Melanocyte of skin (primary cell): ENCODE data around the gene GTF3C2. TPM values are rescaled to one million over a fixed set of nuclear protein-coding genes. Genes with fewer than 3 reads are reported as not detected.

Source experiments
- total RNA-seq, 2 donors: library from RNA; depleted of rRNA; stranded (reverse); fragments of >200 nt; gene quantifications; 2 replicates each; pipeline ENCODE4 v1.2.3, GENCODE V29; 2012

GTF3C2 gene, protein sequence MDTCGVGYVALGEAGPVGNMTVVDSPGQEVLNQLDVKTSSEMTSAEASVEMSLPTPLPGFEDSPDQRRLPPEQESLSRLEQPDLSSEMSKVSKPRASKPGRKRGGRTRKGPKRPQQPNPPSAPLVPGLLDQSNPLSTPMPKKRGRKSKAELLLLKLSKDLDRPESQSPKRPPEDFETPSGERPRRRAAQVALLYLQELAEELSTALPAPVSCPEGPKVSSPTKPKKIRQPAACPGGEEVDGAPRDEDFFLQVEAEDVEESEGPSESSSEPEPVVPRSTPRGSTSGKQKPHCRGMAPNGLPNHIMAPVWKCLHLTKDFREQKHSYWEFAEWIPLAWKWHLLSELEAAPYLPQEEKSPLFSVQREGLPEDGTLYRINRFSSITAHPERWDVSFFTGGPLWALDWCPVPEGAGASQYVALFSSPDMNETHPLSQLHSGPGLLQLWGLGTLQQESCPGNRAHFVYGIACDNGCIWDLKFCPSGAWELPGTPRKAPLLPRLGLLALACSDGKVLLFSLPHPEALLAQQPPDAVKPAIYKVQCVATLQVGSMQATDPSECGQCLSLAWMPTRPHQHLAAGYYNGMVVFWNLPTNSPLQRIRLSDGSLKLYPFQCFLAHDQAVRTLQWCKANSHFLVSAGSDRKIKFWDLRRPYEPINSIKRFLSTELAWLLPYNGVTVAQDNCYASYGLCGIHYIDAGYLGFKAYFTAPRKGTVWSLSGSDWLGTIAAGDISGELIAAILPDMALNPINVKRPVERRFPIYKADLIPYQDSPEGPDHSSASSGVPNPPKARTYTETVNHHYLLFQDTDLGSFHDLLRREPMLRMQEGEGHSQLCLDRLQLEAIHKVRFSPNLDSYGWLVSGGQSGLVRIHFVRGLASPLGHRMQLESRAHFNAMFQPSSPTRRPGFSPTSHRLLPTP
- total RNA-seq = 10 to 100 TPM; 45.1 to 57.6 TPM

DNA sequence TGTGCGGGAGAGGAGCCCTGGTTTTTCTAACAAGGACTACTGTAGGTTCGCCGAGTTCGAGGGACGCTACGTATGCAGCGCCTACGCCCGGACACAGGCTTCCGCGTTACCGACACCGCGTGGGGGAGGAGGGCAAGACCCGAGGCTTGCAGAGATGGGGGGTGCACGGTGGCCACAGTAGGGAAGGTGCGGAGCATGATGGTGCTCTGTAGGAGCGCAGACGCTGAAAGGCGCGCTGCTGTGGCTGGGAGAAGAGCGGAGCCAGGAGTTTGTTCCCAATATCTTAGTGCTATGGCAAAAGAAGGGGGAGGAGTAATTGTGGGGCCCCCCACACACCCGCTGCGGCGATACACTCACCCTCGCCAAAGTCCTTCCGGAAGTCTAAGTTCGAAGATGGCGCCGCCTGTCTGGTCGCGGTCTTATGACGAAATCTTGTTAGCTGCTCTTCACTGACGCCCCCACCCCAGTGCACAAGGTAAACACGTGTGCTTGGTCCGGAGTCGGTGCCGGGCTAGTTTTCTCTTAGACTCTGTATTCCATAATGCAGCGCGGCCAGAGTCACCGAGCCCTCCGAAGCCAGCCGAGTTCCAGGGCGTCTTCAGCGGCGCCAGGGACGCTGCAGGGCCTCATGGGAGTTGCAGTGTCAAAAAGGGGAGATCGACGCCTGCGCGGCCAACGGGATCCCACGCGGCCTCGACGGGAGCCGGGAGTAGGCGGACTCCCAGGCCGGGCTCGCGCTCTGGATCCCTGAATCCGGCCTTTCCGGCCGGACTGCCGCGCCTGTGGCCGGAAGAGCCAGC, at the start of gene GTF3C2:
Gene GTF3C2 (minus strand): TSS at position 383 of the 800 bp plus-strand sequence. CDS start 13,210 bp downstream, outside the sequence.

DNA sequence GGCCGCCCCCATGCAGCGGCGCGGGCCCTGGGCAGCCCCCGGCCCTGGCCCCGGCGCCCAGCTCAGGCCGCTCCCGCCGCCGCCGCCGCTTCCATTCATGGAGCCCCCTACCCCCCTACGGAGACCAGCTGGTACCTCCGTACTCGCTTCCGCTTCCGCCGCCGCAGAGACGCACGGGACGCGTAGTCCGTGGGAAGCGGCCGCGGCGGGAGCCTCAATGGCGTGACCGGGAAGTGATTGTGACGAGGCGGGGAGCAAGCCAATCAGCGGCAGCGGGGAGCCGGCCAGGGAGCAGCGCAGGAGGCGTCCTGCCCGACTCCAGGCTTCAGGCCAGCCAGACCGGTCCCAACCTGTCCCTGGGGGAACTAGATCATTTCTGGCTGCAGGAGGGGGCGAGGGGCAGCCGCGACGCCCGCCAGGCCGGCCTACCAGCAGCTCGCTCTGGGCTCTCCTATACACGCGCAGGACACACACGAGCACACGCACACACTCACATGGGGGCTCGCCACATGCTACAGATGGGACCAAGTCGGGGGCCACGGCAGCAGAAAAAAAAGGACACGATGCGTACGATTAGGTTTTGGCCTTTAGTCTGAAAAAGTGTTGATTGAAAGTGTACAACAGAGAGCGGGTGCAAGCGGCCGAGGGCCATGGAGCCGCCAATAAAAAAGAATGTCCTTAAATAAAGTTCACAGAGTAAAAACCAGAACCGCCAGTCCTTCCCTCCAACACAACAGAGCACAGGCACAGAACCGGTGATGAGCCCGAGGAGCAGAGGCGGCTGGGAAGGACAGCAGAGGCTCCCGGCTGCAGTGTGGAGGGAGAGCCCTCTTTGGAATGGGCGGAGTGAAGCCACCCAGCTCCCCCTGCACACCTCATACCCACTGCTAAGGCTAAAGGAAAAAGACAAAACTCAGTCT, 24.3 kb upstream of the GTF3C2 start, which contains the start of gene ZNF513:
Gene ZNF513 (minus strand): TSS at position 109 of the 920 bp plus-strand sequence. CDS start 208 bp downstream, outside the sequence.

DNA sequence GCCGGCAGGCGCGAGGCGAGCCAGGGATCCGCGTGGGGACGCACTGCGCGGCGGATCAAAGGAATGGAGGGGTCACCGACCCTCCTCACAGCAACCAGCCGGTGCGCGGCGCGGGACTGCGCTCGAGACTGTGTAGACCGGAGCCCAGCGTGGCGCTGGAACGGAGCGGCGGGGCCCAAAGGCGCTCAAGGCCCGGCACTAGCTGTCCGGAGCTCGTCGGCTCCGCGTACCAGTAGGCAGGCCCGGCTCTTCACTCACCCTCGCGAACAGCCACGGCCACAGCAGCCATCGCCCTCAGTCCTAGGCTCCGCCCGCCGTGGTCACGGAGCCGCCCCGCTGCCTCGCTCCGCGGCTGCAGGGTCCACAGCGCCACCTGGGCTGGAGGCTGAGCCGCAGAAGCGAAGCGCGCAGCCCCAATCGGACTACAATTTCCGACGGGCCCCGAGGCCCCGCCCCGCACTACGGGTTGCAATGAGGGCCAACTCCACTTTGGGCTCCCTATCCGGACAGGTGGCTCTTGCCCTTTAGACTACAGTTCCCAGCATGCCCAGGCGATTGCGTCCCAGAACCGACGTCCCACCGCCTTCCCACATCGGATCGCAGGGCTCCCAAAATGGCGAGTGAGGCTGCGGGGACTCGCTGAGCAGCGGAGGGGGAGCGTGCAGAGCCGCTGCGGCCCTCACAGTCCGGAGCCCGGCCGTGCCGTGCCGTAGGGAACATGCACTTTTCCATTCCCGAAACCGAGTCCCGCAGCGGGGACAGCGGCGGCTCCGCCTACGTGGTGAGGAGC, 13.7 kb upstream of the GTF3C2 start, which contains the start of the genes EIF2B4 and SNX17:
Gene EIF2B4 (minus strand): TSS at position 313 of the 790 bp plus-strand sequence. CDS start 24 bp downstream, at position 289.
Gene SNX17 (plus strand): TSS at position 591 of the 790 bp plus-strand sequence. CDS start 128 bp downstream, at position 719.

DNA sequence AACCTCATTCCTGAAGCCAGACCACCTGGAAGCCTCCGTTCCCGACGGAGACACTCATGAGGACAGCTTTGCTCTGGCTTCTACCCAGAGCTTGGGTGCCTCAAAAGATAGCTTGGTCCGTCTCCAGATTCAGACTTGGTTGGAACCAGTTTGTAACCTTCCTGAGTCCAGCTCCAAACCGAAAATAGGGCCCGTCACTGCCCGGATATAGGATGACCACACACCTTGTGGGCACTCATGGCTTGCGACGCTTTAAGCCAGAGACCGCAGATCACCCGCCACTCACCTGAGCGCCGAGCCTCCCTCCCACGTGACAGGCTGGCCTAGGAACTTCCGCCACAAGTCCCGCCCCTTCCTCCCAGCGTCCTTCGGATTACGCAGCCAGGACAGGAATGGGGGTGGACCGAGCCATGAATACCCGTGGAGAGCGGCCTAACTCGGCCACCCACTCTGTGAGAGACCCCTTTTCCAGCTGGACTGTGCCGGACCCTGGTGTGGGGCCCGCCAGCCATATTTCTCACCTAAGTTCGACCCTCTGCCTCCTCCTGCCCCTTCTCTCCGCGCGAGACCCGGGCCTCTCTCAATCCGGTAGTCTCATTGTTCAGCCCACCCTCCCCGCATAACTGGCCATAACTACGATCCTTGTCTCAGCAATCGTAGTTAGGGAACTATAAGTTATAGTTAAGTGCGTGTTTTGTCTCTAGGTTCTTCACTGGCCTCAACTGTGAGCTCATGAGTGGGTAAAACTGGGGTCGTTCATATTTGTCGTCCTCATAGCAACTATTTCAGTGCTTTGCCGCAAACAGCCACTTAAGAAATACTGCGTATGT, 33.6 kb downstream of the GTF3C2 start, which contains the start of gene MPV17:
Gene MPV17 (minus strand): TSS at position 332 of the 830 bp plus-strand sequence. CDS start 580 bp downstream, outside the sequence.

DNA sequence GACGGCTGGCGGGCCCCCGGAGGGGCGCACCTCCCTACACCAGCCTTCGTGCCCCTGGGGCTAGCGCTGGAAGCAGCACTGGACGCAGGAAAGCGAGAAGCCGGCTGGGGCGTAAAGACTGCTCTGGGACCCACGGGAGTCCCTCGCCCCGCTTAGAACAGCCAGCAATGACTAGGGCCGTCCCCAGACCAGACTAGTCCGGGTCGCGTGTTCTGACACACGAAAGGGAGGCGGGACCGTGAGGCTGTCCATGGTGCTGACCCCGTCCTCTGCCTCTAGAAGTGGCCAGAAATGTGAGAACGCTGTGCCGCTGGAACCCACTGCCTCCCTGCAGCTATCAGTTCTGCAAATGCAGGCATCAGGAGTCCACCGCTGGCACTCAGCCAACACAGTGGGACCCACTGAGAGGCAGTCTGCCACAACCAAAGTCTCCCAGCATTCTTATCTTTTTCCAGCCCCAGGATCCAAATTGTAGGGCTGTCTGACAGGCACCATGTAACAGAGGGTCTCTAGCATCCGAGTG, 48.1 kb downstream of the GTF3C2 start, which contains the start of gene UCN:
Gene UCN (minus strand): TSS at position 87 of the 523 bp plus-strand sequence. CDS start 550 bp downstream, outside the sequence.

DNA sequence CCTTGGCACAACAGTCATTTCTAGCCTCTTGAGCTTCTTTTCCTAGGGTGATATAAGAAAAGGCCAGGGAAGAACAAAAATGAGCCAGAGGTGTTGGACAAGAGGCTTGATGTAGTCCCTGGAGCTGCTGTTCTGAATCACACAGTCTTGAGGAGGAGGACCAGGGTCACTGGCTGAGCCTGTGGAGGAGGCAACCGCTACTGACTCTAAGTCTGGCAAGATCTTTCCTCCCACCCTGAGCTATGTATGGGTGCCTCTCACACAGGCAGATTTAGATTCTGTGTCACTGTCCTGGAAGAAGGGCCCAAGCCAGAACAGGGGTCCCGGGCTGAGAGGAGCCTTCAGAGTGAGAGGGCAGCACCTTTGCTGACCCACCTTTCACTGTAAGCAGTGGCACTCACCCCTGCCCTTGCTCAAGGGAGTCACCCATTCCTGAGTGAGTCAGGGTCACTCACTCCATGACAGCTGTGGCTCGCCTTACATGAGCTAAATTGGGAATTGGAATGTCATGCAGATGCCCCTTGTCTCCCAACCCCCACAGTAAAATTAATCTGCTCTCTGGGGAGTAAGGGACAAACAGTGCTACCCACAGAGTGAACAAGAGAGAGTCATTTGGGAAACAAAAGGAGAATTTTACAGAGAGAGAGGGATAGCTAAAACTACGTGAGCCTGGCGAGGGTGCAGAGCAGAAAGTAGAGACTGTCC, 74.6 kb downstream of the GTF3C2 start, which contains the start of gene TRIM54:
Gene TRIM54 (plus strand): TSS at position 575 of the 705 bp plus-strand sequence. CDS start 303 bp downstream, outside the sequence.

Other genes with a start within 250 kb of the GTF3C2 start
- 1 to 10 TPM; 4.7 to 6.2 TPM for gene CGREF1, start 237.6 kb downstream of the GTF3C2 start, total RNA-seq
- gene ABHD1, start 232.9 kb downstream of the GTF3C2 start, total RNA-seq = under 1 TPM in 1 of 2 donors, not detected in 1; under 0.01 TPM
- 10 to 100 TPM; 56.8 to 75.6 TPM for gene PREB, start 222.1 kb downstream of the GTF3C2 start, total RNA-seq
- gene PRR30, start 217.4 kb downstream of the GTF3C2 start, total RNA-seq = not detected
- not detected for gene TCF23, start 207.8 kb downstream of the GTF3C2 start, total RNA-seq
- 100 to 1,000 TPM; 150 to 212 TPM for gene ATRAID, start 144.7 kb downstream of the GTF3C2 start, total RNA-seq
- 10 to 100 TPM; 35.8 to 87.9 TPM for gene SLC5A6, start 144.5 kb downstream of the GTF3C2 start, total RNA-seq
- gene CAD, start 139.4 kb downstream of the GTF3C2 start, total RNA-seq = 10 to 100 TPM; 23.7 to 41.3 TPM
- gene SLC30A3, start 93.7 kb downstream of the GTF3C2 start, total RNA-seq = under 1 TPM in 1 of 2 donors, not detected in 1; 0.34 TPM
- not detected for gene DNAJC5G, start 81.3 kb downstream of the GTF3C2 start, total RNA-seq
- gene TRIM54, start 74.3 kb downstream of the GTF3C2 start, total RNA-seq = not detected
- gene UCN, start 48.3 kb downstream of the GTF3C2 start, total RNA-seq = 1 to 10 TPM in 1 of 2 donors, under 1 TPM in 1; 0.67 to 2.1 TPM
- 100 to 1,000 TPM in 1 of 2 donors, 10 to 100 TPM in 1; 88.2 to 118 TPM for gene MPV17, start 33.7 kb downstream of the GTF3C2 start, total RNA-seq
- gene EIF2B4, start 13.6 kb upstream of the GTF3C2 start, total RNA-seq = 10 to 100 TPM; 25.5 to 28.6 TPM
- 100 to 1,000 TPM; 109 to 136 TPM for gene SNX17, start 13.9 kb upstream of the GTF3C2 start, total RNA-seq
- gene ZNF513, start 24.0 kb upstream of the GTF3C2 start, total RNA-seq = 1 to 10 TPM; 6.9 to 9.0 TPM
- gene PPM1G, start 52.8 kb upstream of the GTF3C2 start, total RNA-seq = 10 to 100 TPM; 48.9 to 98.6 TPM
- 10 to 100 TPM; 89.9 to 95.3 TPM for gene NRBP1, start 71.9 kb upstream of the GTF3C2 start, total RNA-seq
- not detected for gene KRTCAP3, start 85.6 kb upstream of the GTF3C2 start, total RNA-seq
- gene IFT172, start 133.0 kb upstream of the GTF3C2 start, total RNA-seq = 10 to 100 TPM; 16.0 to 22.4 TPM
- gene FNDC4, start 138.4 kb upstream of the GTF3C2 start, total RNA-seq = 1 to 10 TPM in 1 of 2 donors, under 1 TPM in 1; 0.33 to 2.1 TPM
- not detected for gene GCKR, start 140.1 kb upstream of the GTF3C2 start, total RNA-seq
- gene ZNF512, start 226.3 kb upstream of the GTF3C2 start, total RNA-seq = 10 to 100 TPM; 17.6 to 26.0 TPM